Transverse colon (tissue), 4 donors: Measurements from ENCODE around the gene KCND2. TPM values are rescaled to one million over a fixed set of nuclear protein-coding genes. Genes with fewer than 3 reads are reported as not detected.

Experiments used
- DNase-seq: peaks from one replicate; pipeline ENCODE4 v3.0.0-alpha.2; 2019
- H3K27ac ChIP-seq, 4 donors: fragments of 200-600 bp; sonication (generic); 2 replicates each; pipeline ENCODE4 v1.5.1; 2016 to 2018; ENCODE audit warnings: inconsistent platforms in 4 of 4
- H3K27me3 ChIP-seq: fragments of 200-600 bp; sonication (generic); 2 replicates; pipeline ENCODE4 v1.5.1; 2017; ENCODE audit warnings: inconsistent platforms
- H3K36me3 ChIP-seq, 4 donors: fragments of 200-600 bp; sonication (generic); 2 replicates each; pipeline ENCODE4 v1.5.1; 2017 to 2019; ENCODE audit warnings: inconsistent platforms in 4 of 4
- H3K4me1 ChIP-seq, 4 donors: fragments of 200-600 bp; sonication (generic); 2 replicates each; pipeline ENCODE4 v1.5.1; 2017 to 2020; ENCODE audit warnings: inconsistent platforms in 4 of 4
- H3K4me3 ChIP-seq, 4 donors: fragments of 200-600 bp; sonication (generic); 1 replicate in 1 of 4; 2 replicates in 3 of 4; pipeline versions ENCODE4 v1.5.1 to v1.6.1; 2017 to 2019; ENCODE audit warnings: inconsistent platforms in 4 of 4
- H3K9me3 ChIP-seq, 2 donors: fragments of 200-600 bp; sonication (generic); 2 replicates each; pipeline ENCODE4 v1.5.1; 2017 to 2019; ENCODE audit warnings: inconsistent platforms in 2 of 2
- CTCF ChIP-seq, 5 experiments: fragments of 200-600 bp in 3 of 5; fragments of 450-650 bp in 2 of 5; sonication (generic) in 3 of 5; IDR thresholded peaks; 1 replicate in 2 of 5; 2 replicates in 3 of 5; pipeline ENCODE4 v1.5.1; 2016 to 2017; ENCODE audit warnings: antibody characterized with exemption in 5 of 5, inconsistent platforms in 3 of 5, mild to moderate bottlenecking in 2 of 5, moderate library complexity in 1 of 5
- EP300 ChIP-seq: sonication (generic); formaldehyde crosslinking; IDR thresholded peaks from one replicate; pipeline ENCODE4 v1.6.1; 2017; ENCODE audit warnings: antibody characterized with exemption, low read depth
- POLR2A ChIP-seq: fragments of 450-650 bp; IDR thresholded peaks from one replicate; pipeline ENCODE4 v1.6.1; 2016; ENCODE audit warnings: antibody characterized with exemption, mild to moderate bottlenecking, moderate library complexity
- POLR2AphosphoS5 ChIP-seq, 3 donors: sonication (generic); formaldehyde crosslinking; IDR thresholded peaks; one replicate each; pipeline ENCODE4 v1.6.1; 2016; ENCODE audit warnings: antibody characterized with exemption in 3 of 3
- WGBS, 2 donors: methylation state at CpG; one replicate each; pipeline ENCODE4 v1.1.5; 2018; ENCODE audit warnings: low coverage in 1 of 2; 5-methylcytosine and 5-hydroxymethylcytosine counted together
- in situ Hi-C, 4 donors: fragments of 200-750 bp; cut with MboI; loops; one replicate each; pipeline versions ENCODE4 v1.15.0 to v1.15.1; 2017; ENCODE audit warnings: low sequenced_read_pairs in 3 of 4, low pct_ligation_motif_present in 1 of 4, low pct_unique_long_range_greater_than_20kb in 1 of 4
- intact Hi-C: fragments of 100-400 bp; cut with DNase I; formaldehyde crosslinking; loops from one replicate; pipeline ENCODE4 v1.15.1; 2023; ENCODE audit warnings: low total_unique reads
- total RNA-seq, 4 donors: library from RNA; depleted of rRNA; stranded (reverse); fragments of >200 nt; gene quantifications; one replicate each; pipeline ENCODE4 v1.1.0, GENCODE V29; 2016

Gene KCND2
- total RNA-seq, 4 donors from 2014 or later: 0.14 to 1.00 (median 0.32) TPM; not detected in 1

GRCh38 chr7:120600607-120601006, 327.6 kb downstream of the KCND2 start:
- in situ Hi-C loops (no loop called here), intact Hi-C loops (no loop called here)
- TF ChIP-seq CTCF (IDR thresholded peaks at IDR 0.05) (no peak), POLR2A (no peak), EP300 (no peak), POLR2AphosphoS5 (IDR thresholded peaks at IDR 0.05) (no peak)
- Histone ChIP-seq H3K4me1 (no peaks in the 10 kb centered on the region), H3K27me3 (no peaks in the 10 kb centered on the region), H3K27ac (no peak overlapping the region), H3K4me3 (no peak overlapping the region), H3K9me3 (no peaks in the 10 kb centered on the region), H3K36me3 (no peaks in the 10 kb centered on the region)
- WGBS, 2 donors: 98 to 100% methylated on average over 1 of the region's 1 CpG
- no peak for DNase-seq

DNA sequence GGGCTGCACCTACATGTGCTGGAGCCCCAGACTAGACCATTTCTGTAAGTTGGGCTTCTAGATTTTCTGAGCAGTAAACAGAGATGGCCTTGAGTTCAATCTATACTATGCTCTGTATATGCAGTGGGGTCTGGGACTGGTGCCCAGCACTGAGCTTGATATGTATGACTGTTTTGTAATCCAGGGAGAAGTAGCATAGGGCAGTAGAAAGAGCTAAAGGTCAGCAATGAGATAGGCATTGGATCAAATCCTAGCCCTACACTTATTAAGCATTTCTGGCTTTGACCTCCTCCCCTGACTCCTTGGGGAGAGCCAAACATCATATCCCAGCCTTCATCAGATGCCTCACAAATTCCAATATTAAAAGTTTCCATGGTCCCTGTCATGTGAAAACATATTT, 330.4 kb downstream of the KCND2 start:
- DNase-seq: no peak
- no peak for TF ChIP-seq POLR2A
- TF ChIP-seq EP300: no peak
- TF ChIP-seq CTCF (IDR thresholded peaks at IDR 0.05): no peak
- TF ChIP-seq POLR2AphosphoS5 (IDR thresholded peaks at IDR 0.05): no peak
- intact Hi-C loops: no loop called here
- in situ Hi-C loops: no loop called here
- Histone ChIP-seq H3K9me3 (no peaks in the 10 kb centered on the region), H3K4me3 (no peak overlapping the region), H3K27ac (no peak overlapping the region), H3K27me3 (no peaks in the 10 kb centered on the region), H3K36me3 (no peaks in the 10 kb centered on the region), H3K4me1 (no peaks in the 10 kb centered on the region)

DNA sequence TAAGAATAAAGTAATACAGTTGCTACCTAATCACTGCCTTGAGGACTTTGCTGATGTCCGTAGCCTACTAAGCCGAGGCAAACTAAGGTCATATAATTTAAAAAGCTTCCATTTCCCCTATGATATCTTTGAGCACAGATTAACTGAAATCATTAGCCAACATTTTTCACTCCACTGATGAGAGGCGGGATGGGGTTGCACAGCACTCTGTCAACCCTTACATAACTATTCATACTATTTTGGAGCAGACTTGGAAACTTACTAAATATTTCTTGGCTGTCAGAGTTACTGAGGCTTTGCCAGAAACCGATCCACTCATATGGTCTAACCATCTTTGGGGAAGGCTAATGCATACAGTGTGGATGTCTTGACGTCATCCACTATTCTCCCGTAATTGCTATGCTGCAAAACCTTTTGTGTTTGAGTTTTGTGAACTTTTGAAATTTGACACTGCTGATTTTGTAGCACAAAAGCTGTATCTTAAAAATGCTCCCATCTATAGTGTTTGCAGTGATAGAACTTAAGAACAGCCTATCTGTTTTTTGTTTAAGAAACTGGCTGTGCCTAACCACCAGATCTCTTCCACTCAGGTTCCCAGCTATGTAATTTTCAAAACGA, 336.3 kb downstream of the KCND2 start:
- Histone ChIP-seq H3K27me3 (no peaks in the 10 kb centered on the region), H3K4me1 (no peaks in the 10 kb centered on the region), H3K27ac (no peak overlapping the region), H3K9me3 (no peaks in the 10 kb centered on the region), H3K4me3 (no peak overlapping the region), H3K36me3 (no peaks in the 10 kb centered on the region)
- in situ Hi-C loops (no loop called here), intact Hi-C loops (no loop called here)
- DNase-seq: no peak
- TF ChIP-seq POLR2A (no peak), EP300 (no peak), CTCF (IDR thresholded peaks at IDR 0.05) (no peak), POLR2AphosphoS5 (IDR thresholded peaks at IDR 0.05) (no peak)
- 70% methylated on average over 7 of the region's 7 CpGs for WGBS, 2 donors

DNA sequence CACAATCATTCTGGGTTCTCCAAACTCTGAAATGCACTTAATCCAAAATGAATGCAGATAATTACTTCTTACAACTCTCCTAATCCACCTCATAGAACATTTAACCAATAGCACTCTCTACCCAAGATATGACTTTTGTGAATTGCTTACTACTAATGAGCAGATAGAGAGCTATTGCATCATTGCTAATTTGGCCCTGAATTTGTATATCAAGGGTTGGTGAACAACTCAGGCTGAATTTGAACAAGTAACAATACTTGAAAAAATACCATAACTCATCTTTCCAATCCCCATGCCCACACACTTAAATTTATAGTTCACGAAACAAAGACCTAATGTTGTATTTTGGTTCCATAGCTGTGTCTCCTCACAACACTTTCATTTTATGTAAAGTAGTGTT, 339.0 kb downstream of the KCND2 start:
- H3K36me3 ChIP-seq: no peaks in the 10 kb centered on the region
- no peaks in the 10 kb centered on the region for H3K27me3 ChIP-seq
- no peaks in the 10 kb centered on the region for H3K4me1 ChIP-seq
- H3K4me3 ChIP-seq: no peak overlapping the region
- in situ Hi-C loops: no loop called here
- H3K9me3 ChIP-seq: no peaks in the 10 kb centered on the region
- H3K27ac ChIP-seq: no peak overlapping the region
- no peak for TF ChIP-seq POLR2AphosphoS5 (IDR thresholded peaks at IDR 0.05)
- no peak for TF ChIP-seq POLR2A
- no peak for TF ChIP-seq EP300
- TF ChIP-seq CTCF (IDR thresholded peaks at IDR 0.05): no peak
- DNase-seq: no peak
- WGBS, 2 donors: 77 to 88% methylated on average over 1 of the region's 1 CpG
- intact Hi-C loops: no loop called here
